ENCODE results near the gene SMYD3. TPM values are rescaled to one million over a fixed set of nuclear protein-coding genes. Genes with fewer than 3 reads are reported as not detected.

SMYD3 gene
- total RNA-seq, 1 experiment from 2014 or later: 29.6 TPM

DNA sequence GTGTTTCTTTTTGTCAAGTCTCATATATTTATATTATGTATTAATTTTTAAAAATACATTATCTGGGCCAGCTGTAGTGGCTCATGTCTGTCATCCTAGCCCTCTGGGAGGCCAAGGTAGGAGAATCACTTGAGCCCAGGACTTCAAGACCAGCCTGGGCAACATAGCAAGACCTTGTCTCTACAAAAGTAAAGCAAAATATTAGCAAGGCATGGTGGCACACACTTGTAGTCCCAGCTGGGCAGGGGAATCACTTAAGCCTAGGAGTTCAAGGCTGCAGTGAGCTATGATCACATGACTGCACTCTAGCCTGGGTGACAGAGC is 189.1 kb downstream of the SMYD3 start:
- DNase-seq: no peak
- no peaks in the 10 kb centered on the region for H3K9me3 ChIP-seq (ENCODE audit: insufficient read depth, low read depth)
- H2AFZ ChIP-seq: no peak overlapping the region
- H3K4me1 ChIP-seq (replicated peaks; ENCODE audit: insufficient read depth): no peaks in the 10 kb centered on the region
- TF ChIP-seq, protein P1, sequence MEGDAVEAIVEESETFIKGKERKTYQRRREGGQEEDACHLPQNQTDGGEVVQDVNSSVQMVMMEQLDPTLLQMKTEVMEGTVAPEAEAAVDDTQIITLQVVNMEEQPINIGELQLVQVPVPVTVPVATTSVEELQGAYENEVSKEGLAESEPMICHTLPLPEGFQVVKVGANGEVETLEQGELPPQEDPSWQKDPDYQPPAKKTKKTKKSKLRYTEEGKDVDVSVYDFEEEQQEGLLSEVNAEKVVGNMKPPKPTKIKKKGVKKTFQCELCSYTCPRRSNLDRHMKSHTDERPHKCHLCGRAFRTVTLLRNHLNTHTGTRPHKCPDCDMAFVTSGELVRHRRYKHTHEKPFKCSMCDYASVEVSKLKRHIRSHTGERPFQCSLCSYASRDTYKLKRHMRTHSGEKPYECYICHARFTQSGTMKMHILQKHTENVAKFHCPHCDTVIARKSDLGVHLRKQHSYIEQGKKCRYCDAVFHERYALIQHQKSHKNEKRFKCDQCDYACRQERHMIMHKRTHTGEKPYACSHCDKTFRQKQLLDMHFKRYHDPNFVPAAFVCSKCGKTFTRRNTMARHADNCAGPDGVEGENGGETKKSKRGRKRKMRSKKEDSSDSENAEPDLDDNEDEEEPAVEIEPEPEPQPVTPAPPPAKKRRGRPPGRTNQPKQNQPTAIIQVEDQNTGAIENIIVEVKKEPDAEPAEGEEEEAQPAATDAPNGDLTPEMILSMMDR (conservative IDR thresholded peaks at IDR 0.05): no peak
- H3K4me2 ChIP-seq: no peak overlapping the region
- ChIA-PET CTCF (no interaction called here), POLR2A (ENCODE audit: unreplicated experiment) (no interaction called here)
- intact Hi-C loops (cut with micrococcal nuclease; ENCODE audit: unreplicated experiment): no loop called here
- H3K36me3 ChIP-seq (ENCODE audit: low read depth): no peaks in the 10 kb centered on the region
- no peak overlapping the region for H3K27ac ChIP-seq
- H3K27me3 ChIP-seq (ENCODE audit: insufficient read depth, low read depth): no peaks in the 10 kb centered on the region
- no peaks in the 10 kb centered on the region for H3F3A ChIP-seq (ENCODE audit: insufficient read depth, low read depth)
- BruUV-seq (replicated peaks): no TSS peak
- H3K9me2 ChIP-seq (ENCODE audit: insufficient read depth): no peaks in the 10 kb centered on the region
- no peaks in the 10 kb centered on the region for H3K79me2 ChIP-seq (ENCODE audit: low read depth)
- no peaks in the 10 kb centered on the region for H4K20me1 ChIP-seq (ENCODE audit: insufficient read depth)
- H3K4me3 ChIP-seq: no peak overlapping the region

DNA sequence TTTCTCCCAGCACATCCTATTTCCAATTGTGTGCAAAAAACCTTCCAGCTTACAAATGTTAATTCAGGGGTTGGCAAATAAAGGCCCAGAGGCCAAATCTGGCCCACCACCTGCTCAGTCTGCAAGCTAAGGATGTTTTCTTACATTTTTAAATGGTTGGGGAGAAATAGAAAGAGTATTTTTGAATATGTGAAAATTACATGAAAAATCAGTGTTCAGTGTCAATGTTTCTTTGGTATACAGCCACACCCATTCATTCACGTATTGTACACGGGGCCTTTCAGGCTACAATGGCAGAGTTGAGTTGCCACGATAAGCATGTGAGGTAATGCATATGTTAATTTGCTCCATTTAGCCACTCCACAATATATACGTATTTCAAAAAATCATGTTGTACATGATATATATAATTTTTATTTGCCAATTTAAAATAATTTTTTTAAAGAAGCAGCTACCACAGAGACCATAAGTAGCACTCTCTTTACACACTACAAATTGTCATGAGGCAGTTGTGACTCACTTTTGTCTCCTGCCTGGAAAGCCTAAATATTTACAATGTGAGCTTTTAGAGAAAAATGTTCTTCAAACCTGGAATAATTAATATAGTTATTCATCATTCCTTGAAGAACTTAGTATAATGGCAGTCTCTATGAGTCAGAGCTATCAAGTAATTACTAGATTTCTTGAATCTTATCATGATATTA is 189.6 kb downstream of the SMYD3 start:
- no TSS peak for BruUV-seq (replicated peaks)
- ChIA-PET POLR2A (ENCODE audit: unreplicated experiment) (no interaction called here), CTCF (no interaction called here)
- H3K36me3 ChIP-seq (ENCODE audit: low read depth): no peaks in the 10 kb centered on the region
- H3K79me2 ChIP-seq (ENCODE audit: low read depth): no peaks in the 10 kb centered on the region
- TF ChIP-seq, protein P1 (conservative IDR thresholded peaks at IDR 0.05): no peak
- no peak for TF ChIP-seq EZH2 (IDR thresholded peaks at IDR 0.05; ENCODE audit: low read depth)
- H3K4me3 ChIP-seq: no peak overlapping the region
- H3K9me2 ChIP-seq (ENCODE audit: insufficient read depth): no peaks in the 10 kb centered on the region
- no peaks in the 10 kb centered on the region for H3K4me1 ChIP-seq (replicated peaks; ENCODE audit: insufficient read depth)
- no peak overlapping the region for H3K4me2 ChIP-seq
- no peak overlapping the region for H2AFZ ChIP-seq
- H3K9me3 ChIP-seq (ENCODE audit: insufficient read depth, low read depth): no peaks in the 10 kb centered on the region
- no peaks in the 10 kb centered on the region for H3K27me3 ChIP-seq (ENCODE audit: insufficient read depth, low read depth)
- no peaks in the 10 kb centered on the region for H4K20me1 ChIP-seq (ENCODE audit: insufficient read depth)
- intact Hi-C loops (cut with micrococcal nuclease; ENCODE audit: unreplicated experiment): no loop called here
- H3K27ac ChIP-seq: no peak overlapping the region
- no peak for DNase-seq
- no peaks in the 10 kb centered on the region for H3F3A ChIP-seq (ENCODE audit: insufficient read depth, low read depth)

DNA sequence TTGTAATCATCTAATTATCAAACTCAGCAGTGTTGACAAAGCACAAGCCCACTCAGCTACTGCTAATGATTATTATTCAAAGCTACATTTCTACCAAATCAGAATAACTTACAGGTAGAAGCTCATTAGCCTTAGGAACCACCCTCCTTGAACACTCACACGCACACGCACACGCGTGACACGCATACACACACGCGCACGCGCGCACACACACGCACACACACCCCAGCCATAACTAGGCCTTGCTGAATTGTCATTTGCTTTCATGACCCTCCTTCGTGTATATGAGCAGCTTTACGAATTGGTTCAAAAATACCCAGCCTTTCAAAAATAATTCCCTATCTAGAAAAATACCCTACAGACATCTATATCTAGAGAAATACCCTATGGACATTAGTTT is 195.6 kb downstream of the SMYD3 start:
- Histone ChIP-seq H3K4me2 (no peak overlapping the region), H3F3A (ENCODE audit: insufficient read depth, low read depth) (no peaks in the 10 kb centered on the region), H3K9me3 (ENCODE audit: insufficient read depth, low read depth) (no peaks in the 10 kb centered on the region), H3K9me2 (ENCODE audit: insufficient read depth) (no peaks in the 10 kb centered on the region), H3K27me3 (ENCODE audit: insufficient read depth, low read depth) (no peaks in the 10 kb centered on the region), H4K20me1 (ENCODE audit: insufficient read depth) (no peaks in the 10 kb centered on the region), H3K36me3 (ENCODE audit: low read depth) (no peaks in the 10 kb centered on the region), H3K4me3 (no peak overlapping the region), H3K79me2 (ENCODE audit: low read depth) (no peaks in the 10 kb centered on the region), H3K27ac (no peak overlapping the region), H2AFZ (no peak overlapping the region), H3K4me1 (replicated peaks; ENCODE audit: insufficient read depth) (no peaks in the 10 kb centered on the region; the same call in 1 of the 2 replicates)
- no peak for TF ChIP-seq EZH2 (IDR thresholded peaks at IDR 0.05; ENCODE audit: low read depth)
- TF ChIP-seq, protein P1 (conservative IDR thresholded peaks at IDR 0.05): no peak
- ChIA-PET POLR2A (ENCODE audit: unreplicated experiment) (no interaction called here), CTCF (no interaction called here)
- no TSS peak for BruUV-seq (replicated peaks)
- intact Hi-C loops (cut with micrococcal nuclease; ENCODE audit: unreplicated experiment): no loop called here
- no peak for DNase-seq
